MM.1S (cell line): ENCODE data around the gene ARMC8.
"Not testable (repeated sequence)": the region's sequence is repeated elsewhere in the genome, so short reads cannot be mapped to it uniquely, and the experiment has no call there.

ENCODE experiments used
- DNase-seq: peaks from one replicate; pipeline ENCODE4 v3.0.0-alpha.2; 2015
- H2AFZ ChIP-seq: fragments of 300-600 bp; sonication (generic); 2 replicates; pipeline ENCODE4 v1.6.0; 2016; ENCODE audit warnings: antibody characterized with exemption, low read length
- H3F3A ChIP-seq: fragments of 300-600 bp; sonication (generic); 2 replicates; pipeline ENCODE4 v1.6.1; 2016; ENCODE audit warnings: mild to moderate bottlenecking, antibody characterized with exemption, low read length, moderate library complexity, mixed read lengths; ENCODE audit not compliant: insufficient read depth
- H3K27ac ChIP-seq: fragments of 300-600 bp; sonication (generic); 2 replicates; pipeline ENCODE4 v1.5.1; 2016; ENCODE audit warnings: mild to moderate bottlenecking, low read length
- H3K27me3 ChIP-seq: fragments of 300-600 bp; sonication (generic); replicated peaks from 2 replicates; pipeline ENCODE4 v1.6.0; 2016; ENCODE audit warnings: low read length; ENCODE audit not compliant: insufficient read depth
- H3K36me3 ChIP-seq: fragments of 300-600 bp; sonication (generic); replicated peaks from 2 replicates; pipeline ENCODE4 v1.6.1; 2016; ENCODE audit warnings: mild to moderate bottlenecking, low read length, mixed read lengths; ENCODE audit not compliant: insufficient read depth
- H3K4me1 ChIP-seq: fragments of 300-600 bp; sonication (generic); 2 replicates; pipeline ENCODE4 v1.6.1; 2016; ENCODE audit warnings: low read length, mixed read lengths
- H3K4me2 ChIP-seq: fragments of 300-600 bp; sonication (generic); 2 replicates; pipeline ENCODE4 v1.6.0; 2016; ENCODE audit warnings: low read depth, low read length
- H3K4me3 ChIP-seq: fragments of 300-600 bp; sonication (generic); 2 replicates; pipeline ENCODE4 v1.5.1; 2016; ENCODE audit warnings: low read length, mixed read lengths
- H3K79me2 ChIP-seq: fragments of 300-600 bp; sonication (generic); 2 replicates; pipeline ENCODE4 v1.6.1; 2016; ENCODE audit warnings: mixed run types, low read length, mixed read lengths
- H3K9ac ChIP-seq: fragments of 300-600 bp; sonication (generic); 2 replicates; pipeline ENCODE4 v1.6.1; 2016; ENCODE audit warnings: low read length, mixed read lengths
- H3K9me2 ChIP-seq: fragments of 300-600 bp; sonication (generic); replicated peaks from 2 replicates; pipeline ENCODE4 v1.6.1; 2016; ENCODE audit warnings: mild to moderate bottlenecking, low read length, mixed read lengths; ENCODE audit not compliant: insufficient read depth
- H3K9me3 ChIP-seq: fragments of 300-600 bp; sonication (generic); replicated peaks from 2 replicates; pipeline ENCODE4 v1.6.1; 2016; ENCODE audit warnings: mild to moderate bottlenecking, low read length, mixed read lengths; ENCODE audit not compliant: insufficient read depth
- H4K20me1 ChIP-seq: fragments of 300-600 bp; sonication (generic); 2 replicates; pipeline ENCODE4 v1.6.1; 2016; ENCODE audit warnings: mild to moderate bottlenecking, low read length, moderate library complexity, mixed read lengths; ENCODE audit not compliant: insufficient read depth
- CTCF ChIP-seq: fragments of 300-600 bp; sonication (generic); IDR thresholded peaks from 2 replicates; pipeline ENCODE4 v1.5.1; 2016; ENCODE audit warnings: antibody characterized with exemption, low read length, mixed read lengths
- EZH2 ChIP-seq: fragments of 300-600 bp; sonication (generic); optimal IDR thresholded peaks from 2 replicates; pipeline ENCODE3; 2017; ENCODE audit warnings: low read depth, mild to moderate bottlenecking, antibody characterized with exemption, low read length, mixed read lengths
- EZH2phosphoT487 ChIP-seq: fragments of 300-600 bp; sonication (generic); IDR thresholded peaks from 2 replicates; pipeline ENCODE4 v1.6.1; 2018; ENCODE audit warnings: antibody characterized with exemption, low read length

The ARMC8 gene

GRCh38 chr3:138140940-138141339 is 46.2 kb upstream of the ARMC8 start:
- H3K4me1 ChIP-seq: peaks cover 13% of the 10 kb centered on the region
- H3F3A ChIP-seq: no peaks in the 10 kb centered on the region
- no peak overlapping the region for H2AFZ ChIP-seq

DNA sequence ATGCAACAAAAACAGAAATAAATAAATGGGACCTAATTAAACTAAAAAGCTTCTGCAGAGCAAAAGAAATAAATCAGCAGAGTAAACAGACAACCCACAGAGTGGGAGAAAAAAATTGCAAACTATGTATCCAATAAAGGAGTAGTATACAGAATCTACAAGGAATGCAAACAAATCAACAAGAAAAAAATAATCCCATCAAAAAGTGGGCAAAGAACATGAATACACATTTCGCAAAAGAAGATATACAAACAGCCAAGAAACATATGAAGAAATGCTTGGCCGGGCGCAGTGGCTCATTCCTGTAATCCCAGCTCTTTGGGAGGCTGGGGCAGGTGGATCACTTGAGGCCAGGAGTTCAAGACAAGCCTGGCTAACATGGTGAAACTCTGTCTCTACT is 44.9 kb upstream of the ARMC8 start:
- not testable (repeated sequence) for DNase-seq, H3K9me2 ChIP-seq, H3K4me2 ChIP-seq, H4K20me1 ChIP-seq, H3K9ac ChIP-seq, H3K27ac ChIP-seq, H3K27me3 ChIP-seq, H3K4me3 ChIP-seq, H2AFZ ChIP-seq, H3K36me3 ChIP-seq, H3F3A ChIP-seq, H3K9me3 ChIP-seq, H3K79me2 ChIP-seq
- peaks cover 13% of the 10 kb centered on the region for H3K4me1 ChIP-seq

More at GRCh38 chr3:138140940-138141339, 46.2 kb upstream of the ARMC8 start:
- H3K79me2 ChIP-seq: no peaks in the 10 kb centered on the region
- no peak overlapping the region for H3K27ac ChIP-seq
- no peaks in the 10 kb centered on the region for H3K9me3 ChIP-seq
- H3K4me3 ChIP-seq: no peak overlapping the region
- H3K27me3 ChIP-seq: no peaks in the 10 kb centered on the region
- H3K9ac ChIP-seq: no peak overlapping the region
- TF ChIP-seq EZH2 (no peak), EZH2phosphoT487 (no peak), CTCF (no peak)
- DNase-seq: peak; percentile 39
- peak overlapping the region; percentile 28; the same call in 1 of the 2 replicates for H3K4me2 ChIP-seq
- H3K36me3 ChIP-seq: no peaks in the 10 kb centered on the region
- H3K9me2 ChIP-seq: no peaks in the 10 kb centered on the region
- H4K20me1 ChIP-seq: no peaks in the 10 kb centered on the region

DNA sequence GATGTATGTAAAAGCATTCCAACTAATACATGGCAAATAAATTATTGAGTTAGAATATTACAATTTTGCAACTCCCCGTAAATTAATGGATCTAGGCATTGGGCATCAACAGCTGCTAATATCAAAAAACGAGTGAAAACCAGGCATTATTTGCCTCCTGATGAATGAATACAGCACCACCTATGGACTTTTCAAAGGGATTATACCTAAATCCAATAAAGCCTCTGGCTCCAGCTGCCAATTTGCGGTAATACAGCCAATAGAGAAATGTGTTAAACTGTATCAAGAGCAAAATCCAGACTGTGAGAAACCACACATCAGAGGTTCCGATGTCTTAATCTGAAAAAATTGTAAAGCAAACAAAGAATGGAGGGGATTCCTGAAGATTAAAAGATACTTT is 38.6 kb upstream of the ARMC8 start:
- no peak overlapping the region for H2AFZ ChIP-seq
- H4K20me1 ChIP-seq: no peaks in the 10 kb centered on the region
- no peaks in the 10 kb centered on the region for H3K9me3 ChIP-seq
- TF ChIP-seq EZH2 (no peak), EZH2phosphoT487 (no peak), CTCF (no peak)
- no peaks in the 10 kb centered on the region for H3K27me3 ChIP-seq
- no peak overlapping the region for H3K27ac ChIP-seq
- DNase-seq: no peak
- H3K4me3 ChIP-seq: no peak overlapping the region
- H3K4me2 ChIP-seq: no peak overlapping the region
- no peaks in the 10 kb centered on the region for H3K9me2 ChIP-seq
- H3K4me1 ChIP-seq: no peaks in the 10 kb centered on the region
- no peaks in the 10 kb centered on the region for H3K36me3 ChIP-seq
- H3K9ac ChIP-seq: no peak overlapping the region
- H3K79me2 ChIP-seq: no peaks in the 10 kb centered on the region
- no peaks in the 10 kb centered on the region for H3F3A ChIP-seq

GRCh38 chr3:138154534-138154933 is 32.6 kb upstream of the ARMC8 start:
- H3K4me2 ChIP-seq: no peak overlapping the region
- no peaks in the 10 kb centered on the region for H3K9me2 ChIP-seq
- no peaks in the 10 kb centered on the region for H3K9me3 ChIP-seq
- no peaks in the 10 kb centered on the region for H3K36me3 ChIP-seq
- H3K79me2 ChIP-seq: no peaks in the 10 kb centered on the region
- TF ChIP-seq EZH2phosphoT487 (no peak), EZH2 (no peak), CTCF (no peak)
- no peak overlapping the region for H3K9ac ChIP-seq
- no peaks in the 10 kb centered on the region for H3K4me1 ChIP-seq
- H3F3A ChIP-seq: no peaks in the 10 kb centered on the region
- H4K20me1 ChIP-seq: no peaks in the 10 kb centered on the region
- H3K4me3 ChIP-seq: no peak overlapping the region
- no peak overlapping the region for H3K27ac ChIP-seq
- no peaks in the 10 kb centered on the region for H3K27me3 ChIP-seq
- no peak for DNase-seq
- H2AFZ ChIP-seq: no peak overlapping the region
